CD4-positive, CD25-positive, alpha-beta regulatory T cell (primary cell): ENCODE data around the gene TMUB1. TPM values are rescaled to one million over a fixed set of nuclear protein-coding genes. Genes with fewer than 3 reads are reported as not detected.

Experiments used
- ATAC-seq, 2 donors: fragments of 150-1000 bp; cut with Tn5 transposase; one replicate each; pipeline ENCODE4 v1.10.0; 2021; ENCODE audit warnings: low read depth in 2 of 2, moderate number of reproducible peaks in 2 of 2, moderate library complexity in 1 of 2
- DNase-seq, 3 donors: peaks; one replicate each; pipeline versions ENCODE4 v3.0.0 to v3.0.0-alpha.2; 2012 to 2022; ENCODE audit warnings: mixed read lengths in 1 of 3
- H3K27ac ChIP-seq: one replicate; pipeline ENCODE4 v1.7.0; 2013; ENCODE audit warnings: mild to moderate bottlenecking, low read length; ENCODE audit not compliant: insufficient read depth, poor library complexity, severe bottlenecking
- H3K27me3 ChIP-seq: one replicate; pipeline ENCODE4 v1.7.0; 2013; ENCODE audit warnings: low read length; ENCODE audit not compliant: control insufficient read depth, insufficient read depth
- H3K36me3 ChIP-seq: one replicate; pipeline ENCODE4 v1.7.0; 2013; ENCODE audit warnings: mild to moderate bottlenecking, low read length, moderate library complexity; ENCODE audit not compliant: control insufficient read depth, insufficient read depth
- H3K4me1 ChIP-seq: 2 replicates; pipeline ENCODE4 v1.7.0; 2013; ENCODE audit warnings: mild to moderate bottlenecking, low read length; ENCODE audit not compliant: insufficient read depth, control insufficient read depth, poor library complexity, severe bottlenecking
- H3K4me3 ChIP-seq: one replicate; pipeline ENCODE4 v1.7.0; 2013; ENCODE audit warnings: low read depth, mild to moderate bottlenecking, low read length, moderate library complexity
- H3K9me3 ChIP-seq, 2 experiments: 1 replicate in 1 of 2; 2 replicates in 1 of 2; pipeline ENCODE4 v1.7.0; 2013; ENCODE audit warnings: low read length in 2 of 2, mild to moderate bottlenecking in 1 of 2, moderate library complexity in 1 of 2; ENCODE audit not compliant: control insufficient read depth in 2 of 2
- H3K27ac Mint-ChIP-seq, 3 donors: one replicate each; pipeline ENCODE4 v1.8.0; 2020 to 2022; ENCODE audit warnings: mild to moderate bottlenecking in 3 of 3, mixed read lengths in 3 of 3, moderate library complexity in 2 of 3
- H3K27me3 Mint-ChIP-seq: one replicate; pipeline ENCODE4 v1.8.0; 2022; ENCODE audit warnings: mild to moderate bottlenecking, mixed read lengths
- H3K36me3 Mint-ChIP-seq: one replicate; pipeline ENCODE4 v1.8.0; 2020; ENCODE audit warnings: mixed read lengths
- H3K4me1 Mint-ChIP-seq, 4 donors: one replicate each; pipeline ENCODE4 v1.8.0; 2020 to 2022; ENCODE audit warnings: mixed read lengths in 4 of 4, mild to moderate bottlenecking in 1 of 4
- H3K4me3 Mint-ChIP-seq, 4 donors: one replicate each; pipeline ENCODE4 v1.8.0; 2020 to 2022; ENCODE audit warnings: mild to moderate bottlenecking in 4 of 4, mixed read lengths in 4 of 4, moderate library complexity in 3 of 4
- H3K9me3 Mint-ChIP-seq, 7 donors: one replicate each; pipeline ENCODE4 v1.8.0; 2020 to 2022; ENCODE audit warnings: mixed read lengths in 7 of 7, mild to moderate bottlenecking in 3 of 7, moderate library complexity in 2 of 7
- polyA plus RNA-seq, 4 donors: library from polyadenylated mRNA; unstranded; fragments of 300-500 nt; fragmentation: Illumina TruSeq; gene quantifications; one replicate each; pipeline ENCODE4 v1.2.3, GENCODE V29; 2021
- total RNA-seq: library from RNA; stranded (reverse); gene quantifications from one replicate; pipeline ENCODE4 v1.2.3, GENCODE V29; 2022

TMUB1 gene
- total and polyA plus RNA-seq, 5 donors from 2014 or later, result 41.1 to 54.6 (median 51.3) TPM

- H3K9me3 Mint-ChIP-seq, result peaks cover 0 to 3% (median 0%) of the 10 kb centered on the region in 7 donors
- Histone ChIP-seq H3K36me3 (no peaks in the 10 kb centered on the region), H3K4me1 (peaks cover 21% of the 10 kb centered on the region), H3K27ac (no peak overlapping the region), H3K4me3 (no peak overlapping the region), H3K9me3 (no peaks in the 10 kb centered on the region), H3K27me3 (peaks cover 10% of the 10 kb centered on the region)
- ATAC-seq (peak in 1 of 2 donors; percentile 25), DNase-seq (no peak)
- H3K27ac Mint-ChIP-seq, result peak overlapping the region in 1 of 3 donors; percentile 72
- H3K4me1 Mint-ChIP-seq, result peaks cover 4 to 47% (median 14%) of the 10 kb centered on the region in 4 donors
- peak overlapping the region; percentile 61 to 88 (median 84) for H3K4me3 Mint-ChIP-seq
- H3K36me3 Mint-ChIP-seq, result no peaks in the 10 kb centered on the region
- peaks cover 41% of the 10 kb centered on the region for H3K27me3 Mint-ChIP-seq
Observed at GRCh38 chr7:151088856-151089699, 5.8 kb upstream of the TMUB1 start.

- H3K4me3 ChIP-seq, result peak overlapping the region; percentile 7
- Mint-ChIP-seq H3K9me3 (peaks cover 0 to 3% (median 0%) of the 10 kb centered on the region in 7 donors), H3K4me1 (peaks cover 4 to 53% (median 17%) of the 10 kb centered on the region in 4 donors), H3K4me3 (peak overlapping the region; percentile 43 to 75 (median 59)), H3K36me3 (no peaks in the 10 kb centered on the region), H3K27me3 (peaks cover 36% of the 10 kb centered on the region), H3K27ac (peak overlapping the region in 1 of 3 donors; percentile 71)
- ATAC-seq, result no peak
- H3K27me3 ChIP-seq, result peaks cover 10% of the 10 kb centered on the region
- H3K36me3 ChIP-seq, result no peaks in the 10 kb centered on the region
- peaks cover 28% of the 10 kb centered on the region for H3K4me1 ChIP-seq
- no peaks in the 10 kb centered on the region for H3K9me3 ChIP-seq
- no peak overlapping the region for H3K27ac ChIP-seq
- no peak for DNase-seq
Observed at GRCh38 chr7:151088019-151088855, 4.9 kb upstream of the TMUB1 start.

- H3K4me1 ChIP-seq, result peaks cover 35% of the 10 kb centered on the region
- DNase-seq, result peak in 1 of 3 donors; percentile 44
- H3K27me3 ChIP-seq, result peaks cover 10% of the 10 kb centered on the region
- no peaks in the 10 kb centered on the region for H3K36me3 Mint-ChIP-seq
- peak overlapping the region in 2 of 3 donors; percentile 85 to 91 for H3K27ac Mint-ChIP-seq
- H3K9me3 ChIP-seq, result no peaks in the 10 kb centered on the region
- peaks cover 32% of the 10 kb centered on the region for H3K27me3 Mint-ChIP-seq
- peaks cover 4 to 60% (median 21%) of the 10 kb centered on the region in 4 donors for H3K4me1 Mint-ChIP-seq
- H3K4me3 Mint-ChIP-seq, result peak overlapping the region; percentile 80 to 92 (median 89)
- H3K27ac ChIP-seq, result peak overlapping the region; percentile 23
- peaks cover 0 to 3% (median 0%) of the 10 kb centered on the region in 7 donors for H3K9me3 Mint-ChIP-seq
- peak overlapping the region; percentile 19 for H3K4me3 ChIP-seq
- H3K36me3 ChIP-seq, result no peaks in the 10 kb centered on the region
- ATAC-seq, result no peak
Observed at GRCh38 chr7:151087245-151088018, 4.1 kb upstream of the TMUB1 start.

GRCh38 chr7:151086802-151087244, 3.5 kb upstream of the TMUB1 start:
- Mint-ChIP-seq H3K27ac (peak overlapping the region in 2 of 3 donors; percentile 85 to 91), H3K27me3 (peaks cover 32% of the 10 kb centered on the region), H3K36me3 (no peaks in the 10 kb centered on the region), H3K4me1 (peaks cover 4 to 64% (median 22%) of the 10 kb centered on the region in 4 donors), H3K4me3 (peak overlapping the region; percentile 80 to 92 (median 89)), H3K9me3 (peaks cover 0 to 3% (median 0%) of the 10 kb centered on the region in 7 donors)
- Histone ChIP-seq H3K36me3 (no peaks in the 10 kb centered on the region), H3K27me3 (peaks cover 10% of the 10 kb centered on the region), H3K4me1 (peaks cover 41% of the 10 kb centered on the region), H3K4me3 (peak overlapping the region; percentile 19), H3K27ac (no peak overlapping the region), H3K9me3 (no peaks in the 10 kb centered on the region)
- DNase-seq, result peak in 2 of 3 donors; percentile 26 to 50
- no peak for ATAC-seq

GRCh38 chr7:151085691-151086620, 2.7 kb upstream of the TMUB1 start, which contains the start of gene AGAP3:
Gene AGAP3 (plus strand): TSS chr7:151086475. CDS start chr7:151086742, 267 bp downstream.
- no peaks in the 10 kb centered on the region for H3K9me3 ChIP-seq
- H3K9me3 Mint-ChIP-seq, result peaks cover 0 to 3% (median 0%) of the 10 kb centered on the region in 7 donors
- H3K27ac Mint-ChIP-seq, result peak within 1 kb of the TSS; percentile 87 to 93 (median 91)
- peaks cover 4 to 57% (median 22%) of the 10 kb centered on the region in 4 donors for H3K4me1 Mint-ChIP-seq
- peaks cover 32% of the 10 kb centered on the region for H3K27me3 Mint-ChIP-seq
- peaks cover 49% of the 10 kb centered on the region for H3K4me1 ChIP-seq
- H3K27ac ChIP-seq, result peak within 1 kb of the TSS; percentile 14
- no peaks in the 10 kb centered on the region for H3K36me3 ChIP-seq
- no peaks in the 10 kb centered on the region for H3K36me3 Mint-ChIP-seq
- peaks cover 10% of the 10 kb centered on the region for H3K27me3 ChIP-seq
- peak within 1 kb of the TSS; percentile 87 to 92 (median 89) for H3K4me3 Mint-ChIP-seq
- peak within 1 kb of the TSS; percentile 19 for H3K4me3 ChIP-seq
- ATAC-seq (no peak), DNase-seq (peak; percentile 30 to 59 (median 44))

GRCh38 chr7:151085329-151085690, 2.0 kb upstream of the TMUB1 start:
- H3K4me1 Mint-ChIP-seq, result peaks cover 4 to 57% (median 22%) of the 10 kb centered on the region in 4 donors
- H3K27me3 Mint-ChIP-seq, result peaks cover 32% of the 10 kb centered on the region
- peak overlapping the region; percentile 77 to 88 (median 86) for H3K4me3 Mint-ChIP-seq

More at GRCh38 chr7:151085329-151085690, 2.0 kb upstream of the TMUB1 start:
- H3K27me3 ChIP-seq, result peaks cover 10% of the 10 kb centered on the region
- H3K4me1 ChIP-seq, result peaks cover 51% of the 10 kb centered on the region
- H3K36me3 ChIP-seq, result no peaks in the 10 kb centered on the region
- DNase-seq (no peak), ATAC-seq (no peak)
- H3K27ac ChIP-seq, result no peak overlapping the region
- H3K9me3 Mint-ChIP-seq, result peaks cover 0 to 3% (median 0%) of the 10 kb centered on the region in 7 donors
- H3K9me3 ChIP-seq, result no peaks in the 10 kb centered on the region
- no peak overlapping the region for H3K4me3 ChIP-seq
- peak overlapping the region; percentile 87 to 93 (median 88) for H3K27ac Mint-ChIP-seq
- no peaks in the 10 kb centered on the region for H3K36me3 Mint-ChIP-seq
